ENCODE results near the gene KIF20B.
"Not testable (repeated sequence)": the region's sequence is repeated elsewhere in the genome, so short reads cannot be mapped to it uniquely, and the experiment has no call there.

KIF20B gene

GRCh38 chr10:89819008-89819407 lies 117.6 kb downstream of the KIF20B start:
- 73% methylated on average over 2 of the region's 3 CpGs for WGBS (ENCODE audit: insufficient coverage)
- H3K27ac ChIP-seq (ENCODE audit: insufficient read depth in 1 of 2, low read depth in 1 of 2, low read length in 2 of 2, poor library complexity in 1 of 2, severe bottlenecking in 2 of 2); H3K4me1 ChIP-seq (ENCODE audit: control extremely low read depth in 1 of 4, control insufficient read depth in 4 of 4, insufficient read depth in 4 of 4, low read length in 3 of 4); H3K4me3 ChIP-seq (ENCODE audit: control insufficient read depth in 1 of 7, extremely low read depth in 1 of 7, insufficient read depth in 4 of 7, low read depth in 2 of 7, low read length in 6 of 7); DNase-seq; POLR2A ChIA-PET; H3K36me3 ChIP-seq (ENCODE audit: control insufficient read depth in 4 of 4, insufficient read depth in 4 of 4, low read length in 3 of 4); H3K27me3 ChIP-seq (replicated peaks in 2 of 5; ENCODE audit: control insufficient read depth in 4 of 5, insufficient read depth in 5 of 5, low read length in 4 of 5); H3K9me3 ChIP-seq (ENCODE audit: control extremely low read depth in 1 of 5, control insufficient read depth in 4 of 5, insufficient read depth in 2 of 5, low read depth in 1 of 5, low read length in 4 of 5); CTCF ChIA-PET: not testable (repeated sequence)

All from common myeloid progenitor, CD34-positive (primary cell).